GM12872 (cell line): ENCODE measurements around the gene WWOX.

Experiments used
- CTCF ChIP-seq: IDR thresholded peaks from 3 replicates; pipeline ENCODE4 v1.5.1; 2011; ENCODE audit warnings: low read depth, mild to moderate bottlenecking, low read length, moderate library complexity; ENCODE audit not compliant: insufficient read depth

The WWOX gene

GRCh38 chr16:78175287-78175686 lies 75.8 kb downstream of the WWOX start:
- no peak for TF ChIP-seq CTCF

- TF ChIP-seq CTCF: no peak
Observed at GRCh38 chr16:78176435-78176834, 77.0 kb downstream of the WWOX start.

- TF ChIP-seq CTCF: no peak
Observed at GRCh38 chr16:78177218-78177617, 77.8 kb downstream of the WWOX start.

GRCh38 chr16:78177987-78178386 lies 78.5 kb downstream of the WWOX start:
- TF ChIP-seq CTCF: no peak

- no peak for TF ChIP-seq CTCF
Observed at GRCh38 chr16:78179666-78180065, 80.2 kb downstream of the WWOX start.

- no peak for TF ChIP-seq CTCF
Observed at GRCh38 chr16:78180349-78180748, 80.9 kb downstream of the WWOX start.

- TF ChIP-seq CTCF: no peak
Observed at GRCh38 chr16:78183437-78184237, 84.2 kb downstream of the WWOX start.
